Peyer's patch (tissue), 4 donors: ENCODE data around the gene SLC1A2. TPM values are rescaled to one million over a fixed set of nuclear protein-coding genes. Genes with fewer than 3 reads are reported as not detected.

Source experiments
- DNase-seq, 3 donors: peaks; one replicate each; pipeline ENCODE4 v3.0.0-alpha.2; 2017 to 2019
- H3K27ac ChIP-seq, 4 donors: fragments of 200-600 bp; sonication (generic); one replicate each; pipeline ENCODE4 v1.5.1; 2016 to 2019
- H3K27me3 ChIP-seq, 2 donors: fragments of 200-600 bp; sonication (generic); one replicate each; pipeline ENCODE4 v1.5.1; 2019
- H3K36me3 ChIP-seq, 3 donors: fragments of 200-600 bp; sonication (generic); one replicate each; pipeline ENCODE4 v1.5.1; 2016 to 2019
- H3K4me1 ChIP-seq, 4 donors: fragments of 200-600 bp; sonication (generic); one replicate each; pipeline ENCODE4 v1.5.1; 2016 to 2019
- H3K4me3 ChIP-seq, 4 donors: fragments of 200-600 bp; sonication (generic); 1 replicate in 3 of 4; 2 replicates in 1 of 4; pipeline ENCODE4 v1.5.1; 2016 to 2019; ENCODE audit warnings: mild to moderate bottlenecking in 1 of 4
- H3K9me3 ChIP-seq, 4 donors: fragments of 200-600 bp; sonication (generic); one replicate each; pipeline ENCODE4 v1.5.1; 2016 to 2019; ENCODE audit warnings: mild to moderate bottlenecking in 1 of 4
- CTCF ChIP-seq, 6 experiments: fragments of 450-650 bp in 4 of 6; fragments of 200-600 bp in 2 of 6; sonication (generic) in 1 of 6; IDR thresholded peaks; one replicate each; pipeline ENCODE4 v1.5.1; 2017 to 2019; ENCODE audit warnings: antibody characterized with exemption in 6 of 6, mild to moderate bottlenecking in 3 of 6, moderate library complexity in 1 of 6
- POLR2A ChIP-seq, 2 donors: fragments of 450-650 bp; IDR thresholded peaks; one replicate each; pipeline ENCODE4 v1.5.1; 2017; ENCODE audit warnings: antibody characterized with exemption in 2 of 2, mild to moderate bottlenecking in 2 of 2, moderate library complexity in 2 of 2
- total RNA-seq, 4 donors: library from RNA; depleted of rRNA; stranded (reverse); fragments of >200 nt; gene quantifications; one replicate each; pipeline ENCODE4 v1.1.0, GENCODE V29; 2016

The SLC1A2 gene
- total RNA-seq, 4 donors from 2014 or later: 0.38 to 1.1 TPM; not detected in 2

DNA sequence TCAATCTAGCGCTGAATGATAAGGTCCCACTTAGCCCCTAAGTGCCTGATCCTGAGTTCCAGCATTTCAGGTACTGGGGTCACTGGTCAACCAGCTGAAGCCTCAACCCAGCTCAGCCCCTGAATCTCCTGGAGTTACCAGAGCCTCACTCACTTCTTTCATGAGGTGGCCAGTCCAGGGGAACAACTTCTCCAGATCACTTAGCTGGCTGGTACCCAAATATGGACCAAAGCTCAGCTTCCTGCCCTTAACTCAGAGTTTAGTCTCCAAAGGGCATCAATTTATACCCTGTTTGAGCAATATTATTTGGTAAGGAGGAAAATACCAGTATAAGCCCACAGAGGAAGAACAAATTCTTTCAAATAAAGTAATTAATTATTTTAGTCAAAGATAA, 105.6 kb downstream of the SLC1A2 start:
- H3K27me3 ChIP-seq: no peaks in the 10 kb centered on the region
- DNase-seq: no peak

GRCh38 chr11:35313066-35313759, 106.1 kb downstream of the SLC1A2 start:
- Histone ChIP-seq H3K36me3 (no peaks in the 10 kb centered on the region), H3K27ac (peak overlapping the region in 2 of 4 donors; percentile 35 to 68), H3K27me3 (no peaks in the 10 kb centered on the region), H3K9me3 (no peaks in the 10 kb centered on the region), H3K4me3 (no peak overlapping the region), H3K4me1 (no peaks in the 10 kb centered on the region)
- DNase-seq: peak in 2 of 3 donors; percentile 32 to 50
- no peak for TF ChIP-seq CTCF (IDR thresholded peaks at IDR 0.05)
- TF ChIP-seq POLR2A (IDR thresholded peaks at IDR 0.05): no peak

More for the DNA sequence above, 105.6 kb downstream of the SLC1A2 start:
- Histone ChIP-seq H3K4me3 (no peak overlapping the region), H3K9me3 (no peaks in the 10 kb centered on the region), H3K4me1 (no peaks in the 10 kb centered on the region), H3K36me3 (no peaks in the 10 kb centered on the region), H3K27ac (peak overlapping the region in 2 of 4 donors; percentile 35 to 68)
- TF ChIP-seq POLR2A (IDR thresholded peaks at IDR 0.05) (no peak), CTCF (IDR thresholded peaks at IDR 0.05) (no peak)

DNA sequence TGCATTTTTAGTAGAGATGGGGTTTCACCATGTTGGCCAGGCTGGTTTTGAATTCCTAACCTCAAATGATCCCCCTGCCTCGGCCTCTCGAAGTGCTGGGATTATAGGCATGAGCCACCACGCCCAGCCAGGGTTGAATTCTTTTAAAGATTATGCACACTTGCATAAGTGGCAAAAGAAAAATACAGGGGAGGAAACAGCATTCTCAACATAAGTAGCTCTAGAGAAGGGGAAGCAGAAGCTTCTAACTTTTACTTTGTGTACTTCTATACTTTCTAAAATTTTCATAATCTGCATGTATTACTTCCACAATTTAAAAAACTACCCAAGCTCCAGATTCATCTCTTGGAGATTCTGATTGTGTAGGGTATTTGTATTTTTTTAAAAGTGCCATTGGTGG, 108.0 kb downstream of the SLC1A2 start:
- no peak for DNase-seq
- no peaks in the 10 kb centered on the region for H3K27me3 ChIP-seq
- H3K4me3 ChIP-seq: no peak overlapping the region
- TF ChIP-seq CTCF (IDR thresholded peaks at IDR 0.05) (no peak), POLR2A (IDR thresholded peaks at IDR 0.05) (no peak)
- H3K4me1 ChIP-seq: no peaks in the 10 kb centered on the region
- H3K9me3 ChIP-seq: no peaks in the 10 kb centered on the region
- no peak overlapping the region for H3K27ac ChIP-seq
- no peaks in the 10 kb centered on the region for H3K36me3 ChIP-seq

GRCh38 chr11:35308157-35308556, 111.2 kb downstream of the SLC1A2 start:
- no peak for DNase-seq
- H3K9me3 ChIP-seq: no peaks in the 10 kb centered on the region
- H3K27ac ChIP-seq: no peak overlapping the region
- peaks cover 0 to 7% (median 0%) of the 10 kb centered on the region in 4 donors for H3K4me1 ChIP-seq
- TF ChIP-seq CTCF (IDR thresholded peaks at IDR 0.05) (no peak), POLR2A (IDR thresholded peaks at IDR 0.05) (no peak)
- H3K4me3 ChIP-seq: no peak overlapping the region
- no peaks in the 10 kb centered on the region for H3K36me3 ChIP-seq
- no peaks in the 10 kb centered on the region for H3K27me3 ChIP-seq

DNA sequence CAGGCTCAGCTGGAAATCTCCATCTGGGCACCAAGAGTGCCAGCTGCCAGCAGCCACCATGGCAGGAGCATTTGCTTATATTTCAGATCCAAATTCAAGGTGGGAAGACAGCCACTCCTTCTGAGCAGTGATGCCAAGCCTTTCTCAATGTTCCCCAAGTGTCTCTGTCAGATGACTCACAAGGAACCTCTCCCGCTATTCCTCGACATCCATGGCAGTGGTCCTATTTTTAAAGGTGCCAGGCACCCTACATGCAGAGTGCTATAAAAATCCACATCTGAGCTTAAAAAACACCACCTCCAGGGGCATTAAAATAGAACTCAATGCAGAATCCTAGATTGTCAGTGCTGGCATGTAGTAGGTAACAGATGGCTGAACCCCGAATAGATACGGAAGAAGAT, 112.1 kb downstream of the SLC1A2 start:
- Histone ChIP-seq H3K36me3 (no peaks in the 10 kb centered on the region), H3K4me3 (no peak overlapping the region), H3K27me3 (no peaks in the 10 kb centered on the region), H3K27ac (no peak overlapping the region), H3K4me1 (peaks cover 0 to 7% (median 0%) of the 10 kb centered on the region in 4 donors), H3K9me3 (no peaks in the 10 kb centered on the region)
- TF ChIP-seq POLR2A (IDR thresholded peaks at IDR 0.05) (no peak), CTCF (IDR thresholded peaks at IDR 0.05) (no peak)
- no peak for DNase-seq
